NT2/D1 (cell line): ENCODE results near the gene ITFG1.
"Not testable (repeated sequence)": the region's sequence is repeated elsewhere in the genome, so short reads cannot be mapped to it uniquely, and the experiment has no call there.

Experiments
- DNase-seq: peaks from one replicate; pipeline ENCODE4 v3.0.0-alpha.2; 2011; ENCODE audit warnings: low read depth, low spot score
- H3K27me3 ChIP-seq: 2 replicates; pipeline ENCODE4 v1.6.0; 2011; ENCODE audit warnings: mild to moderate bottlenecking; ENCODE audit not compliant: insufficient read length, insufficient read depth
- H3K36me3 ChIP-seq: 2 replicates; pipeline ENCODE4 v1.6.1; 2011; ENCODE audit warnings: mild to moderate bottlenecking, low read length, mixed read lengths; ENCODE audit not compliant: insufficient read depth, insufficient read length
- H3K4me1 ChIP-seq: 2 replicates; pipeline ENCODE4 v1.5.1; 2011; ENCODE audit not compliant: insufficient read depth, insufficient read length
- H3K4me3 ChIP-seq: 2 replicates; pipeline ENCODE4 v1.5.1; 2011; ENCODE audit warnings: low read depth; ENCODE audit not compliant: insufficient read length
- H3K9ac ChIP-seq: 2 replicates; pipeline ENCODE4 v1.6.0; 2011; ENCODE audit warnings: low read depth; ENCODE audit not compliant: insufficient read length
- H3K9me3 ChIP-seq: 2 replicates; pipeline ENCODE4 v1.5.1; 2011; ENCODE audit warnings: mild to moderate bottlenecking, low read length; ENCODE audit not compliant: insufficient read depth
- SUZ12 ChIP-seq: IDR thresholded peaks from 2 replicates; pipeline ENCODE4 v1.6.1; 2011; ENCODE audit not compliant: insufficient read length, insufficient read depth; ENCODE audit errors: extremely low read depth
- YY1 ChIP-seq: IDR thresholded peaks from 2 replicates; pipeline ENCODE4 v1.6.1; 2011; ENCODE audit not compliant: insufficient read length, insufficient read depth
- ZNF274 ChIP-seq: IDR thresholded peaks from 2 replicates; pipeline ENCODE4 v1.6.1; 2011; ENCODE audit warnings: mild to moderate bottlenecking, low read depth, low read length

The ITFG1 gene

GRCh38 chr16:47211218-47211617 lies 249.6 kb downstream of the ITFG1 start:
- TF ChIP-seq SUZ12 (no peak), ZNF274 (no peak), YY1 (no peak)
- no peaks in the 10 kb centered on the region for H3K36me3 ChIP-seq
- H3K4me1 ChIP-seq: no peaks in the 10 kb centered on the region
- H3K9ac ChIP-seq: no peak overlapping the region
- H3K9me3 ChIP-seq: no peaks in the 10 kb centered on the region
- H3K4me3 ChIP-seq: no peak overlapping the region
- H3K27me3 ChIP-seq: no peaks in the 10 kb centered on the region
- DNase-seq: no peak

DNA sequence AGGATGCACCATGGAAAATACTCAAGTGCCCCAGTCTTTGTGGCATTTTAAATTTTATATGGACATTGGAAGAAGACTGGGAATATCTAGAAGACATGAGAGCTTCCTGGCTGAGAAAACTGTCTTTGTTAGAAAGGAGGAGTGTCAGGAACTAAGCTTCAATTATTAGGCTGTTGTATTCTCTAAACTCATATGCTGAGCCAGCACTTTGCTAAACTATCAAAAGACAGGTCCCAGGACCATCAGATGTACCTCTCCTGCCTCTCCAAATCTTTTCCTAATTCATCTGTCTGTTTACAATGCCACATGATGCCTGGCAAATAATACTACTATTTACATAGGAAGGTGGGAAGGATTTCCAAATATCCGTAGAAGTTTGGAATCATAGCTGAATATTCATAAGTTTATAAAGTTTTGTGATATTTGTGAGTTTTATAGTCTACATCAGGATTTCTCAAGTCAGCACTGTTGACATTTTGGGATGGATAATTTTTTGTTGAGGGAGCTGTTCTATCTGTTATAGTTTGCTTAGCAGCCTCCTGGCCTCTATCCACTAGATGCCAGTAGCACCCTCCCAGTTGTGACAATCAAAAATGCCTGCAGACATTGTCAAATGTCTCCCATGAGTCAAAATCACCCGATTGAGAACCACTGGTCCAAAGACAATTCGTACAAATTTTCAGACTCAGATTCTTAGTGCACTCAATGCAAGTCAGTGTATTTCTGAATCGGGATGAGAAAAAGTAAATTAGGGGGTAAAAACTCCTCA lies 255.9 kb downstream of the ITFG1 start:
- TF ChIP-seq YY1 (no peak), ZNF274 (no peak), SUZ12 (no peak)
- Histone ChIP-seq H3K27me3 (no peaks in the 10 kb centered on the region), H3K9me3 (no peaks in the 10 kb centered on the region), H3K4me3 (no peak overlapping the region), H3K36me3 (no peaks in the 10 kb centered on the region), H3K4me1 (no peaks in the 10 kb centered on the region), H3K9ac (no peak overlapping the region)
- no peak for DNase-seq

- not testable (repeated sequence) for H3K9me3 ChIP-seq, H3K27me3 ChIP-seq, DNase-seq, H3K4me3 ChIP-seq, H3K4me1 ChIP-seq, H3K9ac ChIP-seq, H3K36me3 ChIP-seq
These were observed 257.4 kb downstream of the ITFG1 start for GRCh38 chr16:47203433-47203832.

- no peaks in the 10 kb centered on the region for H3K9me3 ChIP-seq
- no peaks in the 10 kb centered on the region for H3K4me1 ChIP-seq
- no peak for DNase-seq
- H3K36me3 ChIP-seq: no peaks in the 10 kb centered on the region
- H3K27me3 ChIP-seq: no peaks in the 10 kb centered on the region
- H3K4me3 ChIP-seq: no peak overlapping the region
- TF ChIP-seq YY1: no peak
- no peak for TF ChIP-seq ZNF274
- TF ChIP-seq SUZ12: no peak
- H3K9ac ChIP-seq: no peak overlapping the region
These were observed 262.7 kb downstream of the ITFG1 start for GRCh38 chr16:47198180-47198575.

GRCh38 chr16:47197536-47198179 lies 263.2 kb downstream of the ITFG1 start:
- Histone ChIP-seq H3K9me3 (no peaks in the 10 kb centered on the region), H3K4me3 (no peak overlapping the region), H3K36me3 (no peaks in the 10 kb centered on the region), H3K4me1 (no peaks in the 10 kb centered on the region), H3K9ac (no peak overlapping the region), H3K27me3 (no peaks in the 10 kb centered on the region)
- TF ChIP-seq SUZ12 (no peak), ZNF274 (no peak), YY1 (no peak)
- no peak for DNase-seq

DNA sequence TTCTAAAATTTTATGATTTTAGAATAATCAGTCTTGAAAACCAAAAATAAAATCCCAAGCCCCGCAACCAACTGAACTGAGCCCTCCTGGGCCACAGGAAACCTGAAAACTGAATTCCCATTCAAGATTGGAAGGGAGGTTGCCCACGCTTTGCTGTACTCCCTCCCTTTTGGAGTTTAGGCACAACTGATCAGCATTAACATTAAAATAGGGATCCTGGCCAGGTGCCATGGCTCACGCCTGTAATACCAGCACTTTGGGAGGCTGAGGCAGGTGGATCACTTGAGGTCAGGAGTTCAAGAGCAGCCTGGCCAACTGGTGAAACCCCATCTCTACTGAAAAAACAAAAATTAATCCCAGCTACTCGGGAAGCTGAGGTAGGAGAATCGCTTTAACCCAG lies 264.4 kb downstream of the ITFG1 start:
- Histone ChIP-seq H3K9ac (no peak overlapping the region), H3K4me1 (no peaks in the 10 kb centered on the region), H3K27me3 (no peaks in the 10 kb centered on the region), H3K36me3 (no peaks in the 10 kb centered on the region), H3K9me3 (no peaks in the 10 kb centered on the region), H3K4me3 (no peak overlapping the region)
- no peak for DNase-seq
- TF ChIP-seq ZNF274 (no peak), YY1 (no peak), SUZ12 (no peak)

GRCh38 chr16:47182318-47182717 lies 278.5 kb downstream of the ITFG1 start:
- Histone ChIP-seq H3K9me3 (peaks cover 6% of the 10 kb centered on the region; the same call in 1 of the 2 replicates), H3K4me1 (no peaks in the 10 kb centered on the region), H3K4me3 (no peak overlapping the region), H3K9ac (no peak overlapping the region), H3K27me3 (no peaks in the 10 kb centered on the region), H3K36me3 (no peaks in the 10 kb centered on the region)
- TF ChIP-seq SUZ12 (no peak), ZNF274 (no peak), YY1 (no peak)
- no peak for DNase-seq

- not testable (repeated sequence) for H3K36me3 ChIP-seq, DNase-seq, H3K27me3 ChIP-seq, H3K4me1 ChIP-seq, H3K4me3 ChIP-seq, H3K9me3 ChIP-seq, H3K9ac ChIP-seq
These were observed 279.8 kb downstream of the ITFG1 start for GRCh38 chr16:47181066-47181465.
